Panc1 (cell line): ENCODE measurements around the gene GPRC5C.

ENCODE experiments used
- POLR2AphosphoS5 ChIP-seq: IDR thresholded peaks from 2 replicates; pipeline ENCODE4 v1.6.1; 2012; ENCODE audit warnings: mild to moderate bottlenecking, low read depth, low read length, moderate library complexity
- TF ChIP-seq, protein P1 (sequence below): fragments of 450-650 bp; IDR thresholded peaks from 2 replicates; pipeline ENCODE4 v1.5.1; 2017; ENCODE audit warnings: mild to moderate bottlenecking
- TF ChIP-seq, protein P2 (sequence below), 2 experiments: IDR thresholded peaks; 2 replicates each; pipeline ENCODE4 v1.6.1; 2011 to 2012; ENCODE audit warnings: low read depth in 2 of 2, control low read depth in 1 of 2, low read length in 1 of 2, mild to moderate bottlenecking in 1 of 2, moderate library complexity in 1 of 2; ENCODE audit not compliant: insufficient read depth in 1 of 2

DNA sequence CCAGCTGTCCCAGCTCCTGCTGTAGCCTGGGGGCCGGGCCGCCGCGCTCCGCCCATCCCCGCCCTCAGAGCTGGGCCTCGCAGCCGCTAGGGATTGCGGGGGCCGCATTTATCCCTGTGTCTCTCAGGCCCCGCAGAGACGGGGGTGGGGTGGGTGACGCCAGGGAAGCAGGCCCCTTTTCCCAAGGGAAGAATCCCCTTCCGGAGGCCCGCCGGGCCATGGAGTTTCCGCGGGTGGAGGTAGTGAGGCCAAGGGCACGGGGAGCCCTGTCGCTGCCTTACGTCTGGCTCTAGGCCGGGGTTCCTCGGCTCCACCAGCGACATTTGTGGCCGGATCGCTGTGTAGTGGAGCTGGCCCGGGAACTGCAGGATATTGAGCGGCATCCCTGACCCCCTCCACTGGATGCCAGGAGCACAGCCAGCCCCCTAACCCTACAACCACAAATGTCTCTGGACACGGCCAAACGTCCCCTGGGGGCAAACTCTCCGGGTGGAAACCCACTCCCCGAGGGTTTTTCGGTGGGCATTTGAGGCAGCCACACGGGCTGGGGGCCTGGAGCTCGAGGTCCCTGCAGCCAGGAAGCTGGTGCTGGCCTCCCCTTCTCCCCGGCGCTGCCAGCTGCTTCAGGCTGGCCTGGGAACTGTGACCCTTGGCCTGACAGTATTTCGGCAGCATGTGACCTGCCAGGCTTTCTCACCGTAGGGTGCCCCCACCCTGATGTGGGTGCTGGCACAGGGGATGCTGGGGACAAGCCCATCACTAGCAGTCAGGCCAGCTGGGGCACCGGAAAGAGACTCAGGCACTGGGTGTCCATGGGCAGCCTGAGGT, 22.5 kb downstream of the GPRC5C start:
- TF ChIP-seq, protein P1, sequence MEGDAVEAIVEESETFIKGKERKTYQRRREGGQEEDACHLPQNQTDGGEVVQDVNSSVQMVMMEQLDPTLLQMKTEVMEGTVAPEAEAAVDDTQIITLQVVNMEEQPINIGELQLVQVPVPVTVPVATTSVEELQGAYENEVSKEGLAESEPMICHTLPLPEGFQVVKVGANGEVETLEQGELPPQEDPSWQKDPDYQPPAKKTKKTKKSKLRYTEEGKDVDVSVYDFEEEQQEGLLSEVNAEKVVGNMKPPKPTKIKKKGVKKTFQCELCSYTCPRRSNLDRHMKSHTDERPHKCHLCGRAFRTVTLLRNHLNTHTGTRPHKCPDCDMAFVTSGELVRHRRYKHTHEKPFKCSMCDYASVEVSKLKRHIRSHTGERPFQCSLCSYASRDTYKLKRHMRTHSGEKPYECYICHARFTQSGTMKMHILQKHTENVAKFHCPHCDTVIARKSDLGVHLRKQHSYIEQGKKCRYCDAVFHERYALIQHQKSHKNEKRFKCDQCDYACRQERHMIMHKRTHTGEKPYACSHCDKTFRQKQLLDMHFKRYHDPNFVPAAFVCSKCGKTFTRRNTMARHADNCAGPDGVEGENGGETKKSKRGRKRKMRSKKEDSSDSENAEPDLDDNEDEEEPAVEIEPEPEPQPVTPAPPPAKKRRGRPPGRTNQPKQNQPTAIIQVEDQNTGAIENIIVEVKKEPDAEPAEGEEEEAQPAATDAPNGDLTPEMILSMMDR = no peak
- TF ChIP-seq, protein P2, sequence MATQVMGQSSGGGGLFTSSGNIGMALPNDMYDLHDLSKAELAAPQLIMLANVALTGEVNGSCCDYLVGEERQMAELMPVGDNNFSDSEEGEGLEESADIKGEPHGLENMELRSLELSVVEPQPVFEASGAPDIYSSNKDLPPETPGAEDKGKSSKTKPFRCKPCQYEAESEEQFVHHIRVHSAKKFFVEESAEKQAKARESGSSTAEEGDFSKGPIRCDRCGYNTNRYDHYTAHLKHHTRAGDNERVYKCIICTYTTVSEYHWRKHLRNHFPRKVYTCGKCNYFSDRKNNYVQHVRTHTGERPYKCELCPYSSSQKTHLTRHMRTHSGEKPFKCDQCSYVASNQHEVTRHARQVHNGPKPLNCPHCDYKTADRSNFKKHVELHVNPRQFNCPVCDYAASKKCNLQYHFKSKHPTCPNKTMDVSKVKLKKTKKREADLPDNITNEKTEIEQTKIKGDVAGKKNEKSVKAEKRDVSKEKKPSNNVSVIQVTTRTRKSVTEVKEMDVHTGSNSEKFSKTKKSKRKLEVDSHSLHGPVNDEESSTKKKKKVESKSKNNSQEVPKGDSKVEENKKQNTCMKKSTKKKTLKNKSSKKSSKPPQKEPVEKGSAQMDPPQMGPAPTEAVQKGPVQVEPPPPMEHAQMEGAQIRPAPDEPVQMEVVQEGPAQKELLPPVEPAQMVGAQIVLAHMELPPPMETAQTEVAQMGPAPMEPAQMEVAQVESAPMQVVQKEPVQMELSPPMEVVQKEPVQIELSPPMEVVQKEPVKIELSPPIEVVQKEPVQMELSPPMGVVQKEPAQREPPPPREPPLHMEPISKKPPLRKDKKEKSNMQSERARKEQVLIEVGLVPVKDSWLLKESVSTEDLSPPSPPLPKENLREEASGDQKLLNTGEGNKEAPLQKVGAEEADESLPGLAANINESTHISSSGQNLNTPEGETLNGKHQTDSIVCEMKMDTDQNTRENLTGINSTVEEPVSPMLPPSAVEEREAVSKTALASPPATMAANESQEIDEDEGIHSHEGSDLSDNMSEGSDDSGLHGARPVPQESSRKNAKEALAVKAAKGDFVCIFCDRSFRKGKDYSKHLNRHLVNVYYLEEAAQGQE (IDR thresholded peaks at IDR 0.05; ENCODE audit: insufficient read depth in 1 of 2, low read depth in 2 of 2, low read length in 1 of 2) = no peak
- no peak for TF ChIP-seq POLR2AphosphoS5
